GM18868 (cell line): ENCODE results near the gene POMT2.
"Not testable (repeated sequence)": the region's sequence is repeated elsewhere in the genome, so short reads cannot be mapped to it uniquely, and the experiment has no call there.

ENCODE experiments used
- ATAC-seq: cut with Tn5 transposase; IDR thresholded peaks from one replicate; pipeline ENCODE4 v1.9.1; 2021; ENCODE audit warnings: mild to moderate bottlenecking, moderate library complexity; ENCODE audit not compliant: unreplicated experiment

Gene POMT2

DNA sequence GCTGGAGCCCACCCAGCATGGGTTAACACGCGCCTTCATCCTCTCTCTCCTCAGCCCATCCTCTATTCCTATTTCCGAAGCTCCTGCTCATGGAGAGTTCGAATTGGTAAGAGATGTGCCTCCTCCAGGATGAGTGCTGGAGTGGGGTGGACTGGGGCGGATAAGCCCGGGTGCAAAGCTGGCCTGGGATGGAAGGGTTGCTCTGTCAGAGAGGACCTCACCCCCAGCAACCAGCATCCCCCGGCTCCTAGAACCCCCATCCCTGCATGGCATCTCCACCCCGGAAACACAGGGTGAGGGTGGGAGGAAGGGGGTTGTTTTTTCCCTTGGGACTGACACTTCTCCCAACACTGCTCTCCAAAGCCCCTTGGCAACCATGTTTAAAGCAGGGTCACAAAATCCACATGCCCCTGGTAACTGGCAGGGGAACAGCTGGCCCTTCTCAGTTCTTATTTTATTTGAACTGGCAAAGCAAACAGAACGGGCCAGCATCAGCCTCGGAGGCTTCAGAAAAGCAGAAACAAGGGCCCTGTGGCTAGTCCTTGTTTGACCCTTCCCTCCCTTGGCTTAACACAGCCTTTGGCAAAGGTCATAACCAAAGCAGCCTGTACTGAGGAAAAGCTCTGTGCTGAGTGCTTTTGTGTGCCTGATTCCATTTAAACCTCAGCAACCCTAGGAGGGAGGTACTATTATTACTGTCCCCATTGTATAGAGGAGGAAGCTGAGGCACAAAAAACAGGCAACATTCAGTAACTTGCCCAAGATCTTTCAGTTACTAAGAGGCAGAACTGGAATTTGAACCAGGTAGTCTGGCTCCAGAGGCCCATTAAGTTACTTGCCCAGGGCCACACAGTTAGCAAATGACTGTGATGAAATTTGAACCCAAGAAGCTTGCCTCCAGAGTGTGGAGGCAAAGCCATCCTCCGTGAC, 4.4 kb upstream of the POMT2 start:
- no peak for ATAC-seq

DNA sequence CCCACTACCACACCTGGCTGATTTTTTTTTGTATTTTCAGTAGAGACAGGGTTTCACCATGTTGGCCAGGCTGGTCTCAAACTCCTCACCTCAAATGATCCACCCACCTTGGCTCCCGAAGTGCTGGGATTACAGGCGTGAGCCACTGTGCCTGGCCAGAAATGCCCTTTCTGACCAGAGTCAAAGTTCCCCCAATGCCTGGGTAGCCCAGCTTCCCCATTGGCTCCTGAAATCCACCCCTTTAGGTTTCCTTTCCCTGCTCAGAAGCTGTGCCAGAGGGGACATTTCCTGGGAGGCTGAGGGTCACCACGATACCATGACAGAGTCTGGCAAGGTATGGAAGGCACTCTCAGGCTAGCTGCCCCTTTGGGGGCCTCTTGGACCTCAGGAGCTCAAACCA, 3.6 kb upstream of the POMT2 start:
- no peak for ATAC-seq

DNA sequence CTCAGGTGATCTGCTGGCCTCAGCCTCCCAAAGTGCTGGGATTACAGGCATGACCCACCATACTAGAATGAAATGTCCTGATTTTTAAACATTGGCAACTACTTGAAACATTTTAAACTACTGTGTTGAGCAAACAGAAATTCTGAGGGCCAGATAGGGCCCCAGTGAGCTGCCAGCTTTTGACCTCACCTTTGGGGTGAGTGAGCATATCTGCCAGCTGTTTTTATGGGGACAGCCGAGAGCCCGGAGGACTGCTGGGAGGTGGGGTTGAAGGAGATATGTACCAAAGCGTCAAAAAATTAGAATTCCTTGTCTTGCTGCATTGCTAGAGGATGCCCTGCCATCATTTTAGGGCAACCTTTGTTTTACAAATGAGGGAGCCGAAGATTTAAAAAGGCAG, 2.9 kb upstream of the POMT2 start:
- ATAC-seq: no peak

DNA sequence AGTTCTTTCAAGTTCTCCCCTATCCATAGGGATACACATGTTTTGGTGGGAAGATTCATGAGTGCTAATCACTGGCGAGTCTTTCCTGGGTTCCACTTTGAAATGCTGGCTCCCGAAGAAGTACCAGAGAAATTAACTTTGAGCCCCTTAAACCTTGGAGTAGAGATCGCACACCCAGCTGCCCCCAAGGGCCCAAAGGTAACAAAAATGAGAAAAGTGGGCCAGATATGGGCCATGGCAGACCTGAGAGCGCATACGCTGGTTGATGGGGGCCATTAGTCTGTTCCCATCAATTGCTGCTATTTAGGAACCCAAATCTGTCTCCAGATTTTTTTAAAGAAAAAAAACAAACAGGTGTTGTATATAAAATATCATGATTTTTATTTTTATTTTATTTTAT, 2.3 kb upstream of the POMT2 start:
- no peak for ATAC-seq

DNA sequence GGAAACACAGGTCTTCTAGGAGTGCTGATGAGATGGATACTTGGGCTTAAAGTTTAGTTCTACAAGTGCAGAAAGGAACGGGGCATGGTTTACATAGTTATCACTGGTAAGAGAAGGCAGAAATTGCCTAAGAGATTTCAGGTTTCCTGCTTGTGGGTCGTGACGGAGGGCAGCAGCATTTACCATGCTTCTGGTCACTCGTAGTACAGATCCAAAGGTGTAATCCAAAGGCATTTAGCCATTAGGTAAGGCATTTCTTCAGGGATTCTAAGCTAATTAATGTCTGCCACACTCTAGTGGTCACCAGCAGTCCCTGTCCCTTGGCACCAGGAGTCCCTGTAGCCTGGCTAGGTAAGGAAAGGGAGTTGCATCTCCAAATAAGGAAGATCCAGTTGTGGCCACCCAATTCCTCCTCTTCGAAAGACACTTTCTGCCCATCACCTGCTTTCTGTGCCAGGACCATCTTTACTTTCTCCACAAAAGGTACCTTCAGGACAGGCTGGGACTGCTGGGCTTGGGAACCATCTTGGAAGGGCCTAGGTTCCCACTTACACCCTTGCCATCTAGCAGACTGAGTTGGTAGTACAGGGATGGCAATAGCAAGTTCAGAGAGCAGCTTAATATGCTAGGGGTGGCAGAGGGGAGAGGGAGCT, 1.7 kb upstream of the POMT2 start:
- ATAC-seq: no peak

DNA sequence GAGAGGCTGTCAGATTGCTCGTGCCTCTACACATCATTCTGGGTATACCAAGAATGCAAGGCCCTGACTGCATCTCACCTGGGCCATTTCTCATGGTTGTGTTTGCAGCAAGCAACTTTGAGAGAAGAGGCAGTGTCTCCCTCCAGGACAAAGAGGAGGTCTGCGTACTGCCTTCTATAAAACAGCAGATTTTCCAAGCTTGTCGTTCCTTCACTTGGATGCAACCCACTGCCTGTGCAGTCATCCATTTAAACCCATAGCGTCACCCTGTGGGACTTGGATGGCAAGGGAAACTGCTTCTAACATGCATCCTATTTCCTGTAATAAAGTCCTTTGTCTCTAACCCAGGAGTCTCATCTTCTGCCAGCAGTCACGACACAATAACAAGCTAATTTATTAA, 1.3 kb downstream of the POMT2 start:
- no peak for ATAC-seq

DNA sequence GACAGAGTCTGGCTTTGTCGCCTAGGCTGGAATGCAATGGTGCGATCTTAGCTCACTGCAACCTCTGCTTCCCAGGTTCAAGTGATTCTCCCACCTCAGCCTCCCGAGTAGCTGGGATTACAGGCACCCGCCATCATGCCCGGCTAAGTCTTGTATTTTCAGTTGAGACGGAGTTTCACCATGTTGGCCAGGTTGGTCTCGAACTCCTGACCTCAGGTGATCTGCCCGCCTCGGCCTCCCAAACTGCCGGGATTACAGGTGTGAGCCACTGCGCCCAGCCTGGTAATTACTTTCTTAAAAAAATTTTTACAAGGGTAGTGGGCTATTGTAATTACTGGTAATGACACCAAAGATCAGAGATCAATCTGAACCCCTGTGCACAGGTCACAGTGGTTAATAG, 1.9 kb downstream of the POMT2 start:
- ATAC-seq: not testable (repeated sequence)

DNA sequence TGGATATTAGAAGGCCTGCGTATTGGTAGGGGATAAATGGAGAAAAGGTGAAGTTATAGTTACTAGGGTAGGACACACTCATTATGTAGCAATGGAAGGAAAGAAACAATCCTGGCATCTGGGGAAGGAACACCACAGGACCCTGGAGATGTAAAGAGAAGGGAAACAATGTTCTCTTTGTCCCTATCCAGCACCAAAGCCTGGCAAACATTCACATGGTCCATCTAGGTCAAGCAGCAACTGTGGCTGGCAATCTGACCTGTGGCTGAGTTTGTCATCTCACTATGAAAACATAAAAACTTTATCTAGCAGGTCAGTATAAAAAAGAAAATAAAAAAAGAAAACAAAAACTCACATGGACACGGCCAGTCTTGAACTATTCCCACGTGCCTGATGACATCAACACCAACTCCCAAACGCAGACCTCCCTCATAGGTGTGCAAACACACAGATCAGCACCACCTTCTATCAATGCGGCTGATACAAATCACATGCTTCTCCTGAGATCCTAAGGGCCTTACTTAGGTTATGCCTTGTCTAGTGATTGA, 2.6 kb downstream of the POMT2 start:
- no peak for ATAC-seq

DNA sequence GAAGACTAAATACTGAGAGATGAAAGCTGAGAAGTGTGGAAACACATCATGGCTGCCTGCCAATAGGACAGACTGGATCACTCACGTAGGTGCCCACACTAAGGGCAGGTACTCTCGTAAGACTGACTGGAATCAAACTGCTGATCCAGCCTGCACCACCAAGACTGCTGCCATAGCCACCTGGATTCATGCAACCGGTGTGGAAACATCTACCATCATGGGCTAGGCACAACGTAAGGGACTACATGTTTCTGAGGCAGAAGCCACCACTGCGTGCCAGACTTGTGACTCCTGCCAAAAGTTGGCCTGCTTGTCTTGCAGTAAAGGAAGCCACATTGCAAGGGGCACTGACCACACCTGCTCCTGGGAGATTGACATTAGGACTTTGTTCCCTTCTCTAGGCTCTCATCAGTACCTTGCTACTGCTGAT, 3.8 kb downstream of the POMT2 start:
- ATAC-seq: no peak

DNA sequence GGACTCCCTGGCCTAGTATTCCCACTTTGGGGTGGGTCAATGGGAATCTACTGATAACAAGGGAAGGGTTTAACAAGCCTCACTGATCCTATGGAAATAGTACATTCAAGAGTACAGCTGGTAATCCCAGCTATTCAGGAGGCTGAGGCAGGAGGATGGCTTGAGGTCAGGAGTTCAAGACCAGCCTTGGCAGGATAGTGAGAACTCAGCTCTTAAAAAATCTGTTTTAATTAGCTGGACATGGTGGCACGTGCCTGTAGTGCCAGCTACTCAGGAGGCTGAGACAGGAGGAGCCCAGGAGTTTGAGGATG, 4.5 kb downstream of the POMT2 start:
- ATAC-seq: no peak

DNA sequence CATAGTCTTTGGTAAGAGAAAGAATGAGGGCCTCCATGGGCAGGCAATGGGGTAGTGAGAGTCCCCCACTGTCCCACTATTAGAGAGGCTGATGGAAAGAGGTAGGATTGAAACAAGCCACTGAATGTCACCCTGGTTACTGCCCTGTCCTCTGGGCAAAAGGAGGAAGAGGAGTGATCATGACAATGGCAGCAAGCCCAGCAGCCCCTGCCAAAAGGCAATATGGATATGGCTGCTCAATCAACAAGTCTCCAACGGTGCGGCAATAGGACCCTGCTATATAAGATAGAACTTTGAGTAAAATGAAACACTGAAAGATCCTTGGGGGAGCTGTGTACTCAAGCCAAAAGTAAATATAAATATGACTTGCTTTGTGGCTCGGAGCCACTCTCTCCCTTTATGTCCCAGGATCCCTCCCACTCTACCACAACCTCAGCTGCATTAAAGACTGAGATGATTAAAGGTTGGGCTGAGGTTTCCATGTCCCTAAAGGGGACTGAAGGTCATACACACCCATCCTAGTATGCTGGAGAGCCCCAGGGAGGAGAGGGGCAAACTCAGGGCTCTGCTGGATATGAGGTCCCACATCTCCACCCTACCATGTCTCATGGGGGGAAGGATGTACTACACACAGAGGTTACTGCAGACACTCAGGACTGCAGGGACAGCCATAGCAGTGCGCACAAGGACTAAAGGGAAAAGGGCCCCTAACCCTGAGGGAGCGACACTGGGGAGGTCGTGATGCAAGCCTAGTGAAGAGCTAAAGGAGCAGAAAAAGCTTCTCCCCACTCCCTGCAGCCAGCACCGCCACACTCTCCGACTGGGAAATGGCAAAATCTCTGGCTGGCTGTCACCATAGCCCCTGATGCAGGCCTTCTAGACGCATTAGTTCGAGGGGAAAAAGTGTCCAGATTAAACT, 5.9 kb downstream of the POMT2 start:
- ATAC-seq: no peak

DNA sequence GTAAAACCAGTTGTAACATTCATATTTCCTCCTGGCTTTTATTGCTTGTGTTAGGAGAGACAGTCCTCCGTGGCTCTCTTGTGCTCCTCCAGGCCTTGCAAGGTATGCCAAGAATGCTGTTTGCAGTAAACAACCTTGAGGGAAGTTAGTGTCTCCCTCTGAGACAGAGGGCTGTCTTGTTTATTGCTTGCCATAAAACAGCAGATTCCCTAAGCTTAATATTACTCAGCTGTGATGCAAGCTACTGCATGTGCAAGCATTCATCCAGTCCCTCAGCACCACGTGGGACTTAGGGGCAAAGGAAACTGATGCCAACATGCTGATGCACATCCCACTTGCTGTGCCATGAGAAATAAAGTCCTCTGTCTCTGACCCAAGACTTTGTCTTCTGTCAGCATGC, 6.6 kb downstream of the POMT2 start:
- ATAC-seq: no peak

DNA sequence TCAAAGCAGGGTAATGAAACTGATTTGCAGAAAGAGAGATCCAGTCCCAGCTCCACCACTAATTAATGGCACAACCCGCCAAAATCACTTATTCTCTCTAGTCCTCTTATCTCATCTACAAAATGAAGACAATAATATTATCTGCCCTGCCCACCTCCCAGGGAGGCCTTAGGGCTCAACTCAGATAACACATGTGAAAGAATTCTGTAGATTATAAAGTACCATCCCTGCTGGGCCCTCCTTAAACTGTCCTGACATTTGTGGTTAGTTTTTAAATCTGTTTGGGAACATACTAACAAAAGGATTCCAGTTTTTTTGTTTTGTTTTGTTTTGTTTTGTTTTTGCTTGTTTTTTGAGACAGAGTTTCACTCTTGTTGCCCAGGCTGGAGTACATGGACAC, 7.3 kb downstream of the POMT2 start:
- ATAC-seq: no peak

DNA sequence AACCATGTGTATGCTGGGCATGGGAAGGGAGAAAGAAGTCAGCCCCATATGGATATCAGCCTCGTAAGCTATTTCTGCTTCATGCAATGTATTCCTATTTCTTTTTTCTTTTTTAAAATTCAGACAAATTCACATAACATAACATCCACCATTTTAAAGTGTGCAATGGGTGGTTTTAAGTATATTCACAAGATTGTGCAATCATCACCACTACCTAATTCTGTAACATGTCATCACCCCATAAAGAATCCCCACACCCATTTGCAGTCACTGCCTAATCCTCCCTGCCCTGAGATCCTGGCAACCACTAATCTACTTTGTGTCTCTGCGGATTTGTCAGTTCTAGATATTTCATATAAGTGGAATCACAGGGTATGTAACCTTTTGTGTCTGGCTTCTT, 9.5 kb downstream of the POMT2 start:
- ATAC-seq: no peak

DNA sequence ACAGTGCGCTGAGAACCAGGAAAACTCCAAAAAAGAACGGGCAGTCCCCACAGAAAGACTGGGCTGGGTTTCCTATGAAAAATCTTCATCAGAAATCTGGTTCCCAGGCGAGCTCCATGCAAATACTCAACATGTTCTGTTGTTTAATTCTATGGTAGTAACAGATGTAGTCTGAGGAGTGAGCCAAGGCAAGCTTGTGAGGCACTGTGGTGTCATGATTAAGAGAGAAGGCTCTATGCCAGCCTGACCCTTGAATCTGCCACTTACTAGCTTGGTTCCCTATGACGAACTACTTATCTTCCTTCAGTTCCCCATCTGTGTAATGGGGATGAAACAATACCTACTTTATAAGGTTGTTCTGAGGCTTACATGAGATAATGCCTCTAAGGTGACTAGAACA, 10.7 kb downstream of the POMT2 start:
- ATAC-seq: no peak

DNA sequence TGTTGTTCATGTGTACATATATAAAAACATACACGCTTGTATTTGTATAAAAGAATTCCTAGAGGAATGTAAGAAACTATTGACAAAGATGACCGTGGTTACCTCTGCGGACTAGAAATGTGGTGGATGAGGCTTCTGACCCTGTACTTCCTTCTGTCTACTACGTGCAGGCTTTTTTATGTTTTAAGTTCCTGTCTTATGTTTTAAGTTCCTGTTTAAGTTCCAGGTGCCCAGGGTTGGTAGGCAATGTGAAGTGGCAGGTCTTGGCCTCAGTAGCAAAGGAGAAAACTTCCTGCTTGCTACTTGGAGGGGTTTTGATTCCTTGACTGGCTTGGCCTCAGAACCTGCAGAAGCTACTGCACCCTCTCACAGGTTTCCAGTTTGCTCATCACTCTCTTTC, 11.6 kb downstream of the POMT2 start:
- no peak for ATAC-seq

DNA sequence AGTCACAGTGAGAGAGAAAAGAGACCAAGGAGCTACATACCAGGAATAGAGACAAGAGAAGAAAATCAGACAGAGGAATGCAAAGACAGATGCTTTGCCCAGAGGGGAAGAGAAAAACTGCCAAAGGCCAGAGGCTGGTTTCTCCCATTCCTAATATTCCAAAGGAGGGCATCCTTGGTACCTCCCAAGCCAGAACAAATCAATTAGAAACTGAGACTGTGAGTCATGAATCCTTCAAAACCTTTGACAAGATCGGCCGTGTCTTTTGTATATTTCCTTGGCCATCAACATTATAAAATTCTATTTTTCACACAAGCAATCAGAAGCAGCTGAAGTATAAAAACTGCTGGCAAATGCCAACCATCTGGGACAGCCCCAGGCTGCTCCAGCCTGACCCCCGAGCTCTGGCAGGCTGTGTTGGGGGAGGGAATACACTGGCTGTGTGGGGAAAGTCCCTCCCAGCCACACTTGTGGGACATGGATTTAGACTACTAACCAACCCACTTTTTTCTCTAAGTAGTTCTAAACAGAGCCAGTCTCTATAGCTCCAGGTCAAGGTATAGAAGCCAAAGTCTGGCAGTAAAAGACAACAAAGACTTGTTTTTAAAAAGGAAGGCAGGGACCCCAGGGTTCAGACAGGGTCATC, 13.7 kb downstream of the POMT2 start:
- ATAC-seq: no peak

DNA sequence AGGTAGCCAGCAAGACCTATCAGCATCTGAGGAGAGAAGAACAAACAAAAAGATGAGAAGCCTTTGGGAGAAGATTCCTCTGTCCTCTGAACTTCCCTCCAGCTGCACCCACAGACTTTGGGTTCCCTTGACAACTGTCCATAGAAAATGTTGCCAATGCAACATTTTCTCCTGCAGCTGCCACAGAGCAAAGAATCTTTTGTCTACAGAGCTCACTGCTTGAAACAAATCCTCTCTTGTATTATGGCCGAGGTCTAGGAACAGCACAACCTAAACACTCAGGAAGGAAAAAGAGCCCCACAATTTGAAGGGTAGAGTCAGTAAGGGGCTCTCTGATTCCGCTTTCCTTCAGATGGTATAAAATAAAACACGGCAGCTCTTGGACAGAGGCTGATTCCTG, 14.3 kb downstream of the POMT2 start:
- ATAC-seq: no peak

DNA sequence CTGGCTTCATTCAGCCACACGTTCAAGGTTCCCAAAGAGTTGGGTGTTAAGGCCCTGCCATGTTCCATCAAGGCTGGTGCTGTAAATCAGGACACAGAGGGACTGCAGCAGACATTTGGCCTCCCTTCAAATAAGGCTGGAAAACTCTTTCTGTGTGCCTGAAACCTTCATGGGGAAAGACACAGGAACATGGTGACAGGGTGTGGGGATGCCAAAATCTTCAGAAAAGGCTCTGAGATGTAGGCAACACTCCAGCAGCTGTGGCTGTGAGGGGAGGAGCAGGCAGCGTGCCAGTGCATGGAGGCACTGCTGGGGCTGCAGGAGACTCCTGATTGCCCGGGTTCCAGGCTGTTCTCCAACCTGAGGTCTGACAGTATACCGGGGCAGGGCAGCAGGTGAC, 15.0 kb downstream of the POMT2 start:
- ATAC-seq: no peak

DNA sequence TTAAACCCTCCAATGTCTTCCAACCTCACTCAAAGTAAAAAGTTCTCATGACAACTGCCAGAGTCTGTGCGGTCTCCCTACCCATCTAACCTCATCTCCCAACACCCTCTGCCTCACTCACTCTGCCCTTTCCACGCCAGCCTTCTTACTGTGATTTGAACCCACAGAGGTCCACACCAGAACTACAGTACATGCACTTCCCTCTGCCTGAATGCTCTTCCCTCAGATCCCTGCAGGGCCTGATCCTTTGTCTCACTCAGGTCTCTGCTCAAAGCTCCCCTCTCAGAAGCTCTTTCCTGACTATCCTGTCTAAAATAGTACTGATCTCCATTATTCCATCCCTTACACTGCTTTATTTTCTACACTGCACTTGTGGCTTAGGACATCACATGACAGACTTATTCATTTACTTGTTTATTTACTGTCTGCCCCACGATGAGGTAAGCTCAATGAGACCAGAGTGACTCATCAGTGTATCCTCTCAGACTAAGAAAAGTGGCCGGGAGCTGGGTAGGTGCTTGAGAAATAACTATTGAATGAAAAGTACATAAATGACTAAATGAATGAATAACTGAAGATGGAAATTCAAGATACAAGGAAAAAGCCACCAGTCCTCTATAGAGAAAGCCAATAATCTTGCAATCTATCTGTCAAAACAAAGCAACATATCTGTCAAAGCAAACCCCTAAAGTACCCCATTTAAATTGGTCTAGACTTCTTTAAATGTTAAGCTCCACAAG, 17.1 kb downstream of the POMT2 start:
- peak; percentile 66 for ATAC-seq
